HG03045 (cell line): Measurements from ENCODE around the gene NRG2.

Experiments
- ATAC-seq: cut with Tn5 transposase; IDR thresholded peaks from one replicate; pipeline ENCODE4 v1.9.1; 2021; ENCODE audit warnings: mild to moderate bottlenecking, moderate library complexity; ENCODE audit not compliant: unreplicated experiment

The NRG2 gene

DNA sequence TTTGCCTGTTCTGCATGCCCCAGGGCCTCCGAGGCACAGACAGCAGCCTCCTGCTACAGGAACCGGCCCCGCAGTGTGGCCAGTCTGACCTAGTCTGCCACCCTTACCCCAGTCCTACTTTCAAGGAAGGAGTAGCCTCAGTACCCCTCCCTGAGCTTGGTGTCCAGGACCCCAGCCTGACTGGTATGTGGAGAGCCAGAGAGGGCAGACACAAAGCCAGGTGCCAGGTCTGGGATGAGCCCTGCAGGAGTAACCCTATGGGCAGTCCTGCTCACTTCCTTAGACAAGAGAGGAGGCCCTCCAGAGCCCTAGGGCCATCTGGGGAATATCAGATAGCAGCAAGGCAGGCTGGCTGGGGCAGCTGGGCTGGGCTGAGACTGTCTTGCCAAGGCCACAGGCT is 67.8 kb downstream of the NRG2 start:
- ATAC-seq, result no peak

DNA sequence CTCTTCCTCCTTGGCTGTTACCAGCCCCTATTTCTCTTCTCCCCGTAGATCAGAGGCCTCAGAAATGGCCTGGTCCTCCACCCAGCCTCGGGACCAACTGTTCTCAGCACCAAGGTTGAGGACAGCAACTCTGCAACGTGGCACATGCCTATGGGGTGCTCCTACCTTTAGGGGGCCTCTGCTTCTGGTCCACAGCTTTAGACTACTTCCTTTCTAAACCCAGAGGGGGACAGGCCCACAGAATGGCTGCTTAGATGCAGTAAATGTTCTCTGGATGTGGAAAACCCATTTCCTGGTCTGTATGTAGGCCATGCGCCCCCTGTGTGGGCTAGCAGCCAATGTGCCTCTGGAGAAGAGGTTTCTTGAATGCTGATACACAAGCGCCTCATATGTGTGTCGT is 68.4 kb downstream of the NRG2 start:
- ATAC-seq, result no peak

- no peak for ATAC-seq
These were observed 71.8 kb downstream of the NRG2 start for GRCh38 chr5:139971202-139971725.

GRCh38 chr5:139969318-139969717 is 73.8 kb downstream of the NRG2 start:
- ATAC-seq, result no peak

- peak; percentile 94 for ATAC-seq
These were observed 74.4 kb downstream of the NRG2 start for GRCh38 chr5:139968547-139969261.

DNA sequence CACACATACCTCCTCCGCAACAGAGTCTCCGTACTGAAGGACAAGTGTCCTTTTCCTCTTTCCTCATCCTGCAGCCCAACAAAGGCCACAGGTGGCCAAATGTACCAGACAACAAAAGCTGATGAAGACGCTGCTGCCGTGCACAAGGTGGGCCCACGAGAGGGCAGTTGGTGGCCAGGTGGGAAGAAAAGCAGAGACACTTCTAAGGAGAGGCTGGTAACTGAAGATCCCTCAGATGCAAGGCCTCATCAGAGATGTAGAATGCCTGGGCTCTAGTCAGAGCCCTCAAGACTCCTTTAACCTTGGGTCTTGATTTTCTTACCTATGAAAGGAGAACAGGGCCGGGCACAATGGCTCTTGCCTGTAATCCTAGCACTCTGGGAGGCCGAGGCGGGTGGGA is 75.7 kb downstream of the NRG2 start:
- ATAC-seq, result no peak

GRCh38 chr5:139966856-139967255 is 76.2 kb downstream of the NRG2 start:
- no peak for ATAC-seq

GRCh38 chr5:139964994-139965565 is 78.0 kb downstream of the NRG2 start:
- no peak for ATAC-seq

GRCh38 chr5:139964266-139964993 is 78.7 kb downstream of the NRG2 start:
- no peak for ATAC-seq

- ATAC-seq, result no peak
These were observed 80.7 kb downstream of the NRG2 start for GRCh38 chr5:139962445-139962844.

DNA sequence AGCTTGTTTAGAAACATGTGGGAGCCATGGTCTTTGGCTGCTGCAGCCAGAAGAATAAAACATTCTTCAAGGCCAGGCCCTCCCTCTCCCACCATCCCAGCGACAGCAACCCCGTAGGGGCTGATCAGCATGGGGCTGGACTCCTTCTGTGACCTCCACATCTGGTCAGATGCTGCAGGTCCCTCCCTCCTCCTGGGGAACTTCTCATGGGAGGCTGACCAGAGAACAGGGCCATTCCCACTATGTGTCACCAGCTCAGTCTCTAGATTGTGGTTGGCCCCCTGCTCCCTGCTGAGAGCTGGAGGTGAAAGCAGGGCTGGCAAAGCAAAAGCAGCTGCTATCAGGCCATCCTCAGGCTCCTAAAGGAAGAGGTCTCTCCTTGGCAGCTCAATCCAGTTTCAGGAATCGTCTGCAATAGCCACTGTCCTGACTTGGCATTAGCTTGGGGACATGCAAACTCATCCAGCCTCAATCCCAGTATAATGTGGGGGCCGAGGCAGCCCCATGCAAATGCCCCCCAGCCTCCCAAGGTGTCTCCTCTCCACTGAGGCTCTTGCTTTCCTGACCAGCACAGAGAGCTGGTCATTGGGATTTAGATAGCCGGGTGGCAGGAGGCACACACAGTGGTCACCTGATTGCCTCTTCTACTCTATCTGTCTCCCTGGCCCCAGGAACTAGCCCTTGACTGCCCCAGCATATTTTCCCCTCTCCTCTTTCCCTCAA is 81.5 kb downstream of the NRG2 start:
- ATAC-seq, result peak; percentile 49

DNA sequence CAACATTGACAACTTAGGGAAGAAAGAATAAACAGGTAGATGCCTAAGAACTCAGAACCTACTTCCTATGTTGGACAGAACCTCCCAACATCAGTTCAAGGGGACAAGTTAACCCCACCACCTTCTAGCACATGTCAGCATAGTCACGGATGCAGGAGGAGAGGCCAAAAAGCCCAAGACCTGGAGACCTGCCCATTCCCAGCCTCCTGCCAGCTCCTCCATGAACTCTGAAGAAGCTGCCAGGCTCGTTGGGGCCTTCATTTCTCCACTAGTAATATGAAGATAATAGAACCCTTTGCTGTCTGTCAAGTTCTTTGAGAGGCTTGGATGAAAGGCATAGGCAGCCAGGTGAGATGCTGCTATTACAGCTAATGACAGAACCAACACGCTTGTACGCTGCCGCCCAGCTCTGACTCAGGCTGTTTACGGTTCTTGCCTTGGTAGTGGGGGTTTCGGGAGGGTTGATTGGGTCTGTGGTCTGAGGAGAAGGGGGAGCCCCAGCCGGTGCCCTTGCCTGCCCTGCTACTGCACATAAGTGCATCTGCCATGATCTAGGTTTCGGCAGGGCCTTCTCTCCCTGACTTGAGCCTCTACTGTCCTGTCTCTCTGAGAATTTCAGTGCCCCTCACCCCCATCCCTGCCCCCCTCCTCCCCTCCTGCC is 82.2 kb downstream of the NRG2 start:
- peak; percentile 88 for ATAC-seq

GRCh38 chr5:139958432-139959148 is 84.5 kb downstream of the NRG2 start:
- no peak for ATAC-seq

DNA sequence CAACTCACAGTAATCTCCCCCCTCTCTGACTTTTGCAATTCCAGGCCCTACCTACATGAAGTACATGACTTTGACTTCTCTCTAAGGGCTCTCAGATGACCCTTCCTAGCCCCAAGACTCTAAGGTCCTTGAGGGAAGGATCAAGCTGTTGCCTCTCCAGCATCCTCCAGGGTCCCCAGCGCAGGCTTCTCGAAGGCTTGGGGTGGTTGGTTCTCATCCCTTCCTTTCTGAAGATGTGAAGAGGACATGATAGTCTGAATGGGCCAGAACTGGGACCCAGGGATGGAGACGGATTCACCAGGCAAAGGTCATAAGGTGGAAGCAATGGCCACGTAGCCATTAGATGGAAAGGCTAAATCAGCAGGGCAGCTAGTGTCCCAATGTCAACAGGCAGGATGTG is 86.8 kb downstream of the NRG2 start:
- ATAC-seq, result no peak

DNA sequence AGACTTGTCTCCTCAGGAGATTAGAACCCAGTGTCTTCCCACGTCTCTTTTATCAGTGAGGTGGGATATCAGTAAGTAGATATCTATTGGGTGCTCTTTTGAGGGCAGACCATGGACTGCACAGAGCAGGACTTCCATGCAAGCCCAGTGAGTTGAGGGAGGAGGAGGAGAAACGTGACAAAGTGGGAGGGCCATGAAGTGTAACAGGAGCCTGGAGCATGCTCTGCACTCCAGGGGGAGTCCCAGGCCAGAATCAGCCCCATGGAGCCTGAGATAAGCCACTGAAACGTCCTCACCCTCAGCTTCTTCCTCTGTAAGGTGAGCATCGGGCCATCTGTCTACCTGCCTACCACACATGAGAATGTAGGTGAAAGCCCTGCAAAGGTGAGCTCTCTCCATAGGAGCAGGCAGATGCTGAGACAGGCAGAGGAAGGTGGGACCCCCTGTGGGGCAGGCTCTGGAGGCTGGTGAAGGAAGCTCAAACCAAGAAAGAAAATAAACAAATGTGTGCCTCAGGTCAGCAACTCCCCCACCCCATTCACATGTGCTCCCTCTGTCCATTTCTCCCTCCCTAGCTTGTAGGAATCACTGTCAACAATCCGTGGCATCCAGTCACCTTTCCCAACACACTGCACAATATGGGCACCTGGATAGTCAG is 87.4 kb downstream of the NRG2 start:
- peak; percentile 26 for ATAC-seq

DNA sequence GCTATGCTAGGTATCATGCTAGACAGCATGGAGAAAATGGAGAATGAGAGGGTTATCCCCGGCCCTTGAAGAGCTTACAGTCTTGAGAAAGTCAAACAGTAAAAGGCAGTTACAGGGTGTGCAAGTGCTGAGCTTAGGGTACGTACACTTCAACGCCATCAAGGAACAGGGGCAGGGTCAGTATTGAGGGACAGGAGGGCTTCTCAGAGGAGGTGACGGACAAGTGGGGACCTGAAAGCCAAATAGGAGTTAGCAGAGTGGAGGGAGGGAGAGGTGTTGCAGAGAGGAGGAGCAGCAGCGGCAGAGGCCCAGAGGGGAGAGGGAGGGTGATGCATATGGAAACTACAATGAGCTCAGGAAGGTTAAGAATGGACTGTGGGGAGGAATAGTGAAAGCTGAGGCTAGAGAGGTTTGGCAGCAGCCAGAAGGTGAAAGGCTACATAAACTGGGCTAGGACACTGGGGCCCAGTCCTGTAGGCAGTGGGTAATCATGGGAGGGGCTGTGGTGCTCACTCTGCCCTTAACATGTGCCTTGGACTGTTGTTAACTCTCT is 88.0 kb downstream of the NRG2 start:
- peak; percentile 75 for ATAC-seq

DNA sequence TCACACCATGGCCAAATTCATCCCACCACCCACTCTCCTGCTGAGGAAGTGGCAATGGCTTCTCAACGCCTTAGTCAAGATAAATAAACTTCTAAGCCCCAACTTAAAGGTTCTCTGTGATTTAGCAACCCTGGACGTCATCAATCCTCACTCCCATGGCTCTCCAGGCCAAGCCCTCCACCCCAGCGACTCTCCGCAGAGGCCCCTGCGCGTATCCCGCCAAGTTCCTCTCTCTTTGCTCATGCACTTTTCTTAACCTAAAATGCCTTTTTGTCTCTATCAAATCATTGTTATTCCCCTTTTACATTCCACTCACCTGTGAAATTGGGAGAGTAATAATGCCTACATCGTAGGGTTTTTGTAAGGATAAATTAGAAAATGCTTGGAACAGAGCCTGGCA is 88.6 kb downstream of the NRG2 start:
- no peak for ATAC-seq

GRCh38 chr5:139954022-139954421 is 89.1 kb downstream of the NRG2 start:
- ATAC-seq, result no peak

- no peak for ATAC-seq
These were observed 90.5 kb downstream of the NRG2 start for GRCh38 chr5:139952574-139952973.
